K562 (cell line): ENCODE results near the gene SPINK9. TPM values are rescaled to one million over a fixed set of nuclear protein-coding genes. Genes with fewer than 3 reads are reported as not detected.

Experiments used
- BRD9 ChIP-seq: fragments of 450-650 bp; IDR thresholded peaks from 2 replicates; pipeline ENCODE4 v1.6.1; 2018; ENCODE audit warnings: low read depth; ENCODE audit not compliant: partially characterized antibody
- FOXA3 ChIP-seq, 2 experiments: fragments of 450-650 bp in 1 of 2; sonication (generic) in 1 of 2; formaldehyde crosslinking; IDR thresholded peaks in 1 of 2; conservative IDR thresholded peaks in 1 of 2; 2 replicates each; pipeline versions ENCODE4 v1.4.0 to v1.8.0; 2020 to 2022; ENCODE audit warnings: mild to moderate bottlenecking in 2 of 2, missing genetic modification reagents in 1 of 2
- HMG20B ChIP-seq: fragments of 250-450 bp; sonication (Bioruptor Pico); IDR thresholded peaks from 2 replicates; pipeline ENCODE4 v1.5.0; 2021; ENCODE audit warnings: mild to moderate bottlenecking
- IRF9 ChIP-seq: fragments of 450-650 bp; IDR thresholded peaks from 2 replicates; pipeline ENCODE4 v1.6.1; 2016; ENCODE audit warnings: missing biosample characterization, missing genetic modification characterization
- JUNB ChIP-seq: fragments of 450-650 bp; formaldehyde crosslinking; conservative IDR thresholded peaks from 2 replicates; pipeline ENCODE4 v1.4.0; 2020; ENCODE audit warnings: mild to moderate bottlenecking
- MEIS2 ChIP-seq: fragments of 450-650 bp; IDR thresholded peaks from 2 replicates; pipeline ENCODE4 v1.6.1; 2014; ENCODE audit warnings: mild to moderate bottlenecking; ENCODE audit not compliant: partially characterized antibody
- MTA3 ChIP-seq: fragments of 450-650 bp; formaldehyde crosslinking; IDR thresholded peaks from 2 replicates; pipeline ENCODE4 v1.6.1; 2017; ENCODE audit warnings: mild to moderate bottlenecking, borderline replicate concordance
- PREB ChIP-seq: sonication (generic); formaldehyde crosslinking; IDR thresholded peaks from 2 replicates; pipeline ENCODE4 v1.8.1; 2023; ENCODE audit warnings: mild to moderate bottlenecking, missing genetic modification reagents
- PYGO2 ChIP-seq: fragments of 450-650 bp; IDR thresholded peaks from 2 replicates; pipeline ENCODE4 v1.6.1; 2016; ENCODE audit warnings: mild to moderate bottlenecking, missing genetic modification characterization, moderate library complexity, missing compliant biosample characterization
- RB1 ChIP-seq: fragments of 450-650 bp; IDR thresholded peaks from 2 replicates; pipeline ENCODE4 v1.6.1; 2017; ENCODE audit warnings: low read depth, mild to moderate bottlenecking
- RUNX1 ChIP-seq: sonication (generic); IDR thresholded peaks from 2 replicates; pipeline ENCODE4 v1.6.1; 2016; ENCODE audit warnings: antibody characterized with exemption, low read depth
- STAT5B ChIP-seq: fragments of 250-450 bp; sonication (Bioruptor Pico); IDR thresholded peaks from 2 replicates; pipeline ENCODE4 v1.8.0; 2021; ENCODE audit warnings: mild to moderate bottlenecking, inconsistent platforms
- TBP ChIP-seq: optimal IDR thresholded peaks from 2 replicates; pipeline ENCODE3; 2011; ENCODE audit warnings: low read depth, low read length, improper control_type of control experiment
- TEAD4 ChIP-seq, 2 experiments: sonication (generic) in 1 of 2; formaldehyde crosslinking in 1 of 2; IDR thresholded peaks; 2 replicates each; pipeline versions ENCODE4 v1.6.1 to v1.8.0; 2012 to 2022; ENCODE audit warnings: borderline replicate concordance in 1 of 2, inconsistent platforms in 1 of 2, low read length in 1 of 2, mild to moderate bottlenecking in 1 of 2, missing genetic modification reagents in 1 of 2
- THAP7 ChIP-seq: fragments of 250-450 bp; sonication (Bioruptor Pico); IDR thresholded peaks from 2 replicates; pipeline ENCODE4 v1.5.0; 2021
- U2AF1 ChIP-seq: fragments of 200-400 bp; formaldehyde crosslinking; optimal IDR thresholded peaks from 2 replicates; pipeline ENCODE3; 2017; ENCODE audit warnings: mild to moderate bottlenecking, low read depth, low read length, moderate library complexity
- ZNF316 ChIP-seq: fragments of 450-650 bp; IDR thresholded peaks from 2 replicates; pipeline ENCODE4 v1.6.1; 2016
- ZNF584 ChIP-seq: fragments of 200-800 bp; sonication (Bioruptor generic); IDR thresholded peaks from 2 replicates; pipeline ENCODE4 v1.6.1; 2016; ENCODE audit warnings: low read depth, mild to moderate bottlenecking, missing genetic modification characterization, missing compliant biosample characterization
- ZNF695 ChIP-seq: fragments of 450-650 bp; formaldehyde crosslinking; IDR thresholded peaks from 2 replicates; pipeline ENCODE4 v1.4.0; 2020; ENCODE audit warnings: mild to moderate bottlenecking, moderate library complexity
- polyA plus RNA-seq, 8 experiments: library from polyadenylated mRNA; depleted of rRNA in 4 of 8; stranded (reverse) in 5 of 8; unstranded in 3 of 8; fragments of >200 nt; fragmentation: Nextera tagmentation in 2 of 8; fragmentation: Illumina TruSeq in 1 of 8; extraction: Ambion mirVana in 2 of 8; extraction: Trizol in 1 of 8; gene quantifications; 2 replicates each; pipeline versions ENCODE4 v1.2.1 to v1.2.3, GENCODE V29; 2011 to 2014; ENCODE audit warnings: inconsistent platforms in 1 of 8, missing spikeins in 1 of 8
- total RNA-seq, 7 experiments: library from RNA; depleted of rRNA in 6 of 7; stranded (reverse); fragments of >200 nt in 6 of 7; fragmentation: Illumina TruSeq in 2 of 7; extraction: Trizol in 2 of 7; gene quantifications; 2 replicates each; pipeline versions ENCODE4 v1.2.1 to v1.2.3, GENCODE V29; 2011 to 2021; ENCODE audit warnings: low replicate concordance in 1 of 7
- TF ChIP-seq, protein P1 (sequence below): fragments of 250-450 bp; sonication (Bioruptor Pico); IDR thresholded peaks from 2 replicates; pipeline ENCODE4 v1.9.0; 2021; ENCODE audit warnings: mild to moderate bottlenecking, inconsistent platforms
- TF ChIP-seq, protein P2 (sequence below): fragments of 250-450 bp; sonication (Bioruptor Pico); IDR thresholded peaks from 2 replicates; pipeline ENCODE4 v1.8.0; 2022; ENCODE audit warnings: inconsistent platforms, mild to moderate bottlenecking, moderate library complexity, borderline replicate concordance

Gene SPINK9
- total and polyA plus RNA-seq, 9 of the 15 experiments (the other 6 are each of a cell fraction or from before 2014, with no cell fraction given), result not detected

DNA sequence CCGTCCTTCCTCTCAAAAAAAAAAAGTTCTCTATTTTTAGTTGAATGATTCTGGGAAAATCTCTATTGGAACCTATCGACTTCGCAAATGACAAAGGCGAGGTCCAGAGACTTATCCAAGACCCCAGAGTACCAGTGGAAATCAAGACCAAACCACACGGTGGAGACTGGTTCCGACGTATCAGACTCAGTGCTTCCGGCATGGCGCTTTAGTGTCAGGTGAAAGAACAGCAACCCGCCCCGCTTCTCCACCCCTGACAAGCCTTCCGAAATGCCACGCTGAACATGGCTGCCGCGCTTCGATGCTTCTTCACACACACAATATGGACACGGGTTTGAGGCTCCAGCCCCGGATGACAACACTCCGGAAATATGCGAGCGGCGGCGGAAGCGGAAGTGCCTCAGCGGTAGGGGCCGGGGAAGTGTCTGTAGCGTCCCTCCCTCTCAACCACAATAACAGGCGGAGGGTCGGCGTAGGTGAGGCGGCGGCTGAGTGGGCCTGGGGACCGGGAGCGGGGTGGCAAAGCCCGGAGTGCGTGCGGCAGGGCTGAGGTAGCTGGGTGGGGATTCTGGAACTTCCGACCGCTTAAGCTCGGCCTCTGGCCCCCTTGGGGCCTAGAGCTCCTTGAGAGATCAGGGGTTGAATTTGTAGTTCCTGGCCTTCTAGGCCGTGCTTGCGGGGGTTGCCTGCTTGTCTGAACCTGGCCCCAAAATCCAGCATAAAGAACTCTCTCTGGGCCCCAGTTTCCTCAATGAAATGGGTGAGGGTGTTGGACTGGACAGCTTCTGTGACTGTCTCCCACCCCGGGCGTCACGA lies 48.4 kb downstream of the SPINK9 start, which contains the start of gene FBXO38 (continued):
- TF ChIP-seq MTA3 (peak; percentile 75; the same call in 1 of the 2 replicates), ZNF695 (CRISPR knock-in tag) (no peak), JUNB (CRISPR knock-in tag) (no peak), ZNF316 (no peak), PYGO2 (tag) (no peak), U2AF1 (no peak), HMG20B (CRISPR knock-in tag) (no peak), RUNX1 (no peak), STAT5B (no peak), IRF9 (no peak), PREB (CRISPR knock-in tag) (no peak), ZNF584 (peak; percentile 86), TBP (peak; percentile 90), MEIS2 (peak; percentile 75), THAP7 (CRISPR knock-in tag) (peak; percentile 99), TEAD4 (IDR thresholded peaks at IDR 0.05; ENCODE audit: low read length) (peak; percentile 65), TEAD4 (CRISPR knock-in tag; IDR thresholded peaks at IDR 0.05; ENCODE audit: borderline replicate concordance) (0 out of 2 replicates have a peak, but pooled peaks have one; percentile 47), RB1 (no peak; the same call in 1 of the 2 replicates), BRD9 (no peak), FOXA3 (CRISPR knock-in tag; conservative IDR thresholded peaks at IDR 0.05 in 1 of 2, IDR thresholded peaks at IDR 0.05 in 1 of 2) (no peak)
- TF ChIP-seq, protein P1, sequence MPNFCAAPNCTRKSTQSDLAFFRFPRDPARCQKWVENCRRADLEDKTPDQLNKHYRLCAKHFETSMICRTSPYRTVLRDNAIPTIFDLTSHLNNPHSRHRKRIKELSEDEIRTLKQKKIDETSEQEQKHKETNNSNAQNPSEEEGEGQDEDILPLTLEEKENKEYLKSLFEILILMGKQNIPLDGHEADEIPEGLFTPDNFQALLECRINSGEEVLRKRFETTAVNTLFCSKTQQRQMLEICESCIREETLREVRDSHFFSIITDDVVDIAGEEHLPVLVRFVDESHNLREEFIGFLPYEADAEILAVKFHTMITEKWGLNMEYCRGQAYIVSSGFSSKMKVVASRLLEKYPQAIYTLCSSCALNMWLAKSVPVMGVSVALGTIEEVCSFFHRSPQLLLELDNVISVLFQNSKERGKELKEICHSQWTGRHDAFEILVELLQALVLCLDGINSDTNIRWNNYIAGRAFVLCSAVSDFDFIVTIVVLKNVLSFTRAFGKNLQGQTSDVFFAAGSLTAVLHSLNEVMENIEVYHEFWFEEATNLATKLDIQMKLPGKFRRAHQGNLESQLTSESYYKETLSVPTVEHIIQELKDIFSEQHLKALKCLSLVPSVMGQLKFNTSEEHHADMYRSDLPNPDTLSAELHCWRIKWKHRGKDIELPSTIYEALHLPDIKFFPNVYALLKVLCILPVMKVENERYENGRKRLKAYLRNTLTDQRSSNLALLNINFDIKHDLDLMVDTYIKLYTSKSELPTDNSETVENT (CRISPR knock-in tag), result no peak
- TF ChIP-seq, protein P2, sequence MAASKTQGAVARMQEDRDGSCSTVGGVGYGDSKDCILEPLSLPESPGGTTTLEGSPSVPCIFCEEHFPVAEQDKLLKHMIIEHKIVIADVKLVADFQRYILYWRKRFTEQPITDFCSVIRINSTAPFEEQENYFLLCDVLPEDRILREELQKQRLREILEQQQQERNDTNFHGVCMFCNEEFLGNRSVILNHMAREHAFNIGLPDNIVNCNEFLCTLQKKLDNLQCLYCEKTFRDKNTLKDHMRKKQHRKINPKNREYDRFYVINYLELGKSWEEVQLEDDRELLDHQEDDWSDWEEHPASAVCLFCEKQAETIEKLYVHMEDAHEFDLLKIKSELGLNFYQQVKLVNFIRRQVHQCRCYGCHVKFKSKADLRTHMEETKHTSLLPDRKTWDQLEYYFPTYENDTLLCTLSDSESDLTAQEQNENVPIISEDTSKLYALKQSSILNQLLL, result no peak
